Liver (tissue), 9 donors: ENCODE results near the gene TEX48. TPM values are rescaled to one million over a fixed set of nuclear protein-coding genes. Genes with fewer than 3 reads are reported as not detected.

Source experiments
- DNase-seq: peaks from one replicate; pipeline ENCODE4 v3.0.0-alpha.2; 2017; ENCODE audit warnings: low spot score
- H3K27ac ChIP-seq, 2 donors: one replicate each; pipeline ENCODE4 v1.7.0; 2013; ENCODE audit warnings: inconsistent platforms in 2 of 2, low read length in 2 of 2, control low read depth in 1 of 2, low read depth in 1 of 2, mild to moderate bottlenecking in 1 of 2
- H3K27me3 ChIP-seq, 4 donors: one replicate each; pipeline versions ENCODE4 v1.6.1 to v1.7.0; 2013; ENCODE audit warnings: low read length in 3 of 4, inconsistent platforms in 1 of 4, mild to moderate bottlenecking in 1 of 4, moderate library complexity in 1 of 4; ENCODE audit not compliant: control insufficient read depth in 4 of 4, insufficient read depth in 4 of 4
- H3K36me3 ChIP-seq, 4 donors: one replicate each; pipeline versions ENCODE4 v1.6.1 to v1.7.0; 2013; ENCODE audit warnings: low read length in 3 of 4, mild to moderate bottlenecking in 3 of 4, low read depth in 1 of 4, moderate library complexity in 1 of 4; ENCODE audit not compliant: control insufficient read depth in 4 of 4, insufficient read depth in 3 of 4
- H3K4me1 ChIP-seq, 4 donors: one replicate each; pipeline versions ENCODE4 v1.6.1 to v1.7.0; 2013; ENCODE audit warnings: low read length in 3 of 4, mild to moderate bottlenecking in 3 of 4, moderate library complexity in 1 of 4; ENCODE audit not compliant: control insufficient read depth in 4 of 4, insufficient read depth in 4 of 4
- H3K4me3 ChIP-seq, 3 donors: one replicate each; pipeline versions ENCODE4 v1.6.1 to v1.7.0; 2013; ENCODE audit warnings: low read length in 3 of 3, control low read depth in 1 of 3, low read depth in 1 of 3, mild to moderate bottlenecking in 1 of 3
- H3K9ac ChIP-seq, 2 donors: one replicate each; pipeline ENCODE4 v1.7.0; 2013; ENCODE audit warnings: low read length in 2 of 2, mild to moderate bottlenecking in 2 of 2, moderate library complexity in 2 of 2, control low read depth in 1 of 2, low read depth in 1 of 2
- H3K9me3 ChIP-seq, 4 donors: one replicate each; pipeline versions ENCODE4 v1.6.1 to v1.7.0; 2013; ENCODE audit warnings: low read length in 3 of 4; ENCODE audit not compliant: control insufficient read depth in 4 of 4
- EGR1 ChIP-seq, 2 donors: IDR thresholded peaks; 2 replicates each; pipeline ENCODE4 v1.6.1; 2016 to 2018; ENCODE audit warnings: antibody characterized with exemption in 2 of 2, low read depth in 2 of 2
- FOXA1 ChIP-seq: IDR thresholded peaks from 2 replicates; pipeline ENCODE4 v1.6.1; 2016; ENCODE audit warnings: antibody characterized with exemption
- FOXA2 ChIP-seq: IDR thresholded peaks from 2 replicates; pipeline ENCODE4 v1.6.1; 2016; ENCODE audit warnings: antibody characterized with exemption
- GABPA ChIP-seq, 2 donors: IDR thresholded peaks in 1 of 2; conservative IDR thresholded peaks in 1 of 2; 2 replicates each; pipeline ENCODE4 v1.6.1; 2016; ENCODE audit warnings: antibody characterized with exemption in 2 of 2, mild to moderate bottlenecking in 1 of 2, moderate library complexity in 1 of 2
- HNF4A ChIP-seq, 2 donors: conservative IDR thresholded peaks; 2 replicates each; pipeline ENCODE4 v1.6.1; 2016; ENCODE audit warnings: antibody characterized with exemption in 2 of 2, mild to moderate bottlenecking in 2 of 2
- HNF4G ChIP-seq: IDR thresholded peaks from 2 replicates; pipeline ENCODE4 v1.6.1; 2016; ENCODE audit warnings: antibody characterized with exemption
- RAD21 ChIP-seq, 2 donors: IDR thresholded peaks; 2 replicates each; pipeline ENCODE4 v1.6.1; 2016; ENCODE audit warnings: antibody characterized with exemption in 2 of 2, mild to moderate bottlenecking in 2 of 2
- RXRA ChIP-seq, 2 donors: IDR thresholded peaks; 2 replicates each; pipeline ENCODE4 v1.6.1; 2017 to 2018; ENCODE audit warnings: antibody characterized with exemption in 2 of 2, mild to moderate bottlenecking in 1 of 2
- SP1 ChIP-seq: IDR thresholded peaks from 2 replicates; pipeline ENCODE4 v1.6.1; 2018; ENCODE audit warnings: antibody characterized with exemption, mild to moderate bottlenecking
- TAF1 ChIP-seq: conservative IDR thresholded peaks from 2 replicates; pipeline ENCODE4 v1.6.1; 2016; ENCODE audit warnings: antibody characterized with exemption, mild to moderate bottlenecking
- YY1 ChIP-seq: IDR thresholded peaks from 2 replicates; pipeline ENCODE4 v1.6.1; 2016; ENCODE audit warnings: antibody characterized with exemption, mild to moderate bottlenecking
- polyA plus RNA-seq, 2 donors: library from polyadenylated mRNA; stranded (reverse) in 1 of 2; unstranded in 1 of 2; fragments of 200-250 nt in 1 of 2; fragments of >200 nt in 1 of 2; fragmentation: Nextera tagmentation in 1 of 2; extraction: Ambion mirVana in 1 of 2; gene quantifications; one replicate each; pipeline versions ENCODE4 v1.2.1 to v1.2.3, GENCODE V29; 2013 to 2015
- total RNA-seq, 2 donors: library from RNA; depleted of rRNA; stranded (reverse); fragments of >200 nt; gene quantifications; one replicate each; pipeline ENCODE4 v1.2.3, GENCODE V29; 2014
- TF ChIP-seq, protein P1 (sequence below): fragments of 150-350 bp; IDR thresholded peaks from 2 replicates; pipeline ENCODE4 v1.5.1; 2017; ENCODE audit warnings: improper control_type of control experiment, low read depth, low read length; ENCODE audit not compliant: missing input control
- TF ChIP-seq, protein P2 (sequence below): IDR thresholded peaks from 2 replicates; pipeline ENCODE4 v1.6.1; 2016; ENCODE audit warnings: antibody characterized with exemption
- TF ChIP-seq, protein P3 (sequence below): IDR thresholded peaks from 2 replicates; pipeline ENCODE4 v1.6.1; 2016; ENCODE audit warnings: antibody characterized with exemption
- TF ChIP-seq, protein P4 (sequence below): IDR thresholded peaks from 2 replicates; pipeline ENCODE4 v1.6.1; 2016; ENCODE audit warnings: antibody characterized with exemption
- donor health status: healthy.
- donor health status: healthy.
- donor health status: healthy.
- donor health status: healthy.
- donor health status: healthy.

Gene TEX48
- total and polyA plus RNA-seq, 4 donors, result not detected

DNA sequence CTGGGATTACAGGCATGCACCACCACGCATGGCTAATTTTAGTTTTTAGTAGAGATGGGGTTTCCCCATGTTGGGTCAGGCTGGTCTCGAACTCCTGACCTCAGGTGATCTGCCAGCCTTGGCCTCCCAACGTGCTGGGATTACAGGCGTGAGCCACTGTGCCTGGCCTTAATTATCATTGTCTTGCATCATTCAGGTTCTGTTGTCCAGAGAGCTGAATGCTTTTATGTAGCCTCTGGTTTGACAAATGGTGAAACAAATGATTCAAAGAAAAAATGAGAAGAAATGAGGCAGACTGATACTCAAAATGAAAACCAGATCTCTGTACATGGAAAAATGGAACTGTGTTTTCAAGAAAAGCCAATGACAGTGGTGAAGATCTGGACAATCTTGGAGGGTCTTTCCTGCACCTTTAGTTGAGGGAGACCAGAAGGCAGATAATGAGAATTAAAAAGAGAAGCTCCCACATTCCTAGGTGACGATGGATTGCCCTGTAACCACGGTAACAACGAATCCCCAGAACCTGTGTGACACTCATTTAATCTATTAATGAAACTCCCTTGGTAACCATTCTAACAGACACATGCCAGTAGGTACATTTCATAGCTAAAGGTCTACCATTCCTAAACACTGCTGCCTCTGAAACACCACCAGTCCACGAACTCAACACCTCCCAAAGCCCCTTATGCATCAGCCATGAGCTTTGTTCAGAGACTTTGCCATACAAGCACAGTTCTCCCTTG is 1.6 kb downstream of the TEX48 start (continued):
- TF ChIP-seq, protein P1, sequence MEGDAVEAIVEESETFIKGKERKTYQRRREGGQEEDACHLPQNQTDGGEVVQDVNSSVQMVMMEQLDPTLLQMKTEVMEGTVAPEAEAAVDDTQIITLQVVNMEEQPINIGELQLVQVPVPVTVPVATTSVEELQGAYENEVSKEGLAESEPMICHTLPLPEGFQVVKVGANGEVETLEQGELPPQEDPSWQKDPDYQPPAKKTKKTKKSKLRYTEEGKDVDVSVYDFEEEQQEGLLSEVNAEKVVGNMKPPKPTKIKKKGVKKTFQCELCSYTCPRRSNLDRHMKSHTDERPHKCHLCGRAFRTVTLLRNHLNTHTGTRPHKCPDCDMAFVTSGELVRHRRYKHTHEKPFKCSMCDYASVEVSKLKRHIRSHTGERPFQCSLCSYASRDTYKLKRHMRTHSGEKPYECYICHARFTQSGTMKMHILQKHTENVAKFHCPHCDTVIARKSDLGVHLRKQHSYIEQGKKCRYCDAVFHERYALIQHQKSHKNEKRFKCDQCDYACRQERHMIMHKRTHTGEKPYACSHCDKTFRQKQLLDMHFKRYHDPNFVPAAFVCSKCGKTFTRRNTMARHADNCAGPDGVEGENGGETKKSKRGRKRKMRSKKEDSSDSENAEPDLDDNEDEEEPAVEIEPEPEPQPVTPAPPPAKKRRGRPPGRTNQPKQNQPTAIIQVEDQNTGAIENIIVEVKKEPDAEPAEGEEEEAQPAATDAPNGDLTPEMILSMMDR, result no peak
- no peak for TF ChIP-seq SP1
- no peak for TF ChIP-seq RXRA (IDR thresholded peaks at IDR 0.05)
- TF ChIP-seq, protein P2, sequence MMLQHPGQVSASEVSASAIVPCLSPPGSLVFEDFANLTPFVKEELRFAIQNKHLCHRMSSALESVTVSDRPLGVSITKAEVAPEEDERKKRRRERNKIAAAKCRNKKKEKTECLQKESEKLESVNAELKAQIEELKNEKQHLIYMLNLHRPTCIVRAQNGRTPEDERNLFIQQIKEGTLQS, result no peak
- TF ChIP-seq RAD21 (IDR thresholded peaks at IDR 0.05), result no peak
- TF ChIP-seq, protein P3, sequence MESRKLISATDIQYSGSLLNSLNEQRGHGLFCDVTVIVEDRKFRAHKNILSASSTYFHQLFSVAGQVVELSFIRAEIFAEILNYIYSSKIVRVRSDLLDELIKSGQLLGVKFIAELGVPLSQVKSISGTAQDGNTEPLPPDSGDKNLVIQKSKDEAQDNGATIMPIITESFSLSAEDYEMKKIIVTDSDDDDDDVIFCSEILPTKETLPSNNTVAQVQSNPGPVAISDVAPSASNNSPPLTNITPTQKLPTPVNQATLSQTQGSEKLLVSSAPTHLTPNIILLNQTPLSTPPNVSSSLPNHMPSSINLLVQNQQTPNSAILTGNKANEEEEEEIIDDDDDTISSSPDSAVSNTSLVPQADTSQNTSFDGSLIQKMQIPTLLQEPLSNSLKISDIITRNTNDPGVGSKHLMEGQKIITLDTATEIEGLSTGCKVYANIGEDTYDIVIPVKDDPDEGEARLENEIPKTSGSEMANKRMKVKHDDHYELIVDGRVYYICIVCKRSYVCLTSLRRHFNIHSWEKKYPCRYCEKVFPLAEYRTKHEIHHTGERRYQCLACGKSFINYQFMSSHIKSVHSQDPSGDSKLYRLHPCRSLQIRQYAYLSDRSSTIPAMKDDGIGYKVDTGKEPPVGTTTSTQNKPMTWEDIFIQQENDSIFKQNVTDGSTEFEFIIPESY, result no peak

DNA sequence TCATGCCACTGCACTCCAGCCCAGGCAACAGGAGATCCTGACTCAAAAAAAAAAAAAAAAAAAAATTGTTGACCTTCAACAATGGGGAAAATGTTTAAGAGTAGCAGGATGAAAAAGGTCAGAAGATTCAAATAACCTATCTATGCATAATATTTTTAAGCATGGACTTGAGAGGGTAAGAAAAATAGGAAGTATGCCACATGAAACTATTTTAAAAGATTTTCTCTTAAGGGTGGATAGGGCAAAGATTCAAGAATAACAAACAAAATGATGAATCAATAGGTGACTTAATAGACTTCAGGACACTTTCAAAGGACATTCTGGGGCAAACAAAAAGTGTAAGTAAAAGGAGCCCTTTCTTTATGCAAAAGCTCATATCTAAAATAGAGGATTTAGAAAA is 3.2 kb downstream of the TEX48 start:
- Histone ChIP-seq H3K9ac (no peak overlapping the region), H3K9me3 (no peaks in the 10 kb centered on the region), H3K4me1 (peaks cover 0 to 7% (median 1%) of the 10 kb centered on the region in 4 donors), H3K27me3 (peaks cover 0 to 2% (median 0%) of the 10 kb centered on the region in 4 donors), H3K36me3 (no peaks in the 10 kb centered on the region), H3K27ac (no peak overlapping the region), H3K4me3 (no peak overlapping the region)
- TF ChIP-seq, protein P2, result no peak
- TF ChIP-seq FOXA2, result no peak
- TF ChIP-seq, protein P4, sequence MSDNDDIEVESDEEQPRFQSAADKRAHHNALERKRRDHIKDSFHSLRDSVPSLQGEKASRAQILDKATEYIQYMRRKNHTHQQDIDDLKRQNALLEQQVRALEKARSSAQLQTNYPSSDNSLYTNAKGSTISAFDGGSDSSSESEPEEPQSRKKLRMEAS, result no peak
- TF ChIP-seq GABPA (IDR thresholded peaks at IDR 0.05 in 1 of 2, conservative IDR thresholded peaks at IDR 0.05 in 1 of 2), result no peak
- TF ChIP-seq HNF4G, result no peak
- TF ChIP-seq YY1, result no peak
- no peak for TF ChIP-seq TAF1
- no peak for TF ChIP-seq FOXA1
- TF ChIP-seq HNF4A (conservative IDR thresholded peaks at IDR 0.05), result no peak
- no peak for TF ChIP-seq SP1
- TF ChIP-seq, protein P3, result no peak
- no peak for TF ChIP-seq EGR1 (IDR thresholded peaks at IDR 0.05; ENCODE audit: low read depth in 2 of 2)
- TF ChIP-seq, protein P1, result no peak
- TF ChIP-seq RAD21 (IDR thresholded peaks at IDR 0.05), result no peak
- DNase-seq, result no peak
